ENCODE data around the gene APOH.

The APOH gene

DNA sequence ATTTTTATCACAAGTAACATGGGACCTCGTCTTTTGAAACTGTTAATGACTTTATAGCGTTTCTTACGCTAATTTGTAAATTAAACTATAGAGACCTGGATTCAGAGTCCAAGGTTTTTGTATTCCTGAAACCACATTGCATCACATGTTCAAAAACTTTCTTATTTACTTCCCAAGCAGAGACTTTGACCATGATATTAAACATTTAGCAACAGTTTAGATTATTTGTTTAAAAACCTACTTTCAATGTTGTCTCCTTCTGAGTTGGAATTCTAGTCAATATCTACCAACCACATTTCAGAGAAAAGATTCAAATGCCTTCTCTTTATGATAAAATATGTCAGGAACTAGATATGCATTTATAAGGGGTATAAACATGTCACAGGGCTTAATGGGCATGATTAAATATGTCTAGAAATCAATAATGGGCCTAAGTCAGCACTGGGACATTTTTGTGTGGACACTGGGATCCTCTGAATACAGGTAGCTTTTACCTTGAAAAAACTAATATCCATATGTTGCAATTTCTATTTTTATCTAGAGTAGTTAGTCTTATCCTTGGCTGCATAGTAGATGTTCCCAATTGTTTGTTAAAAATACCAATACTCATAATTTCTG, 6.3 kb upstream of the APOH start:
- DNase-seq (ENCODE audit: low read depth in 2 of 2): no peak

DNA sequence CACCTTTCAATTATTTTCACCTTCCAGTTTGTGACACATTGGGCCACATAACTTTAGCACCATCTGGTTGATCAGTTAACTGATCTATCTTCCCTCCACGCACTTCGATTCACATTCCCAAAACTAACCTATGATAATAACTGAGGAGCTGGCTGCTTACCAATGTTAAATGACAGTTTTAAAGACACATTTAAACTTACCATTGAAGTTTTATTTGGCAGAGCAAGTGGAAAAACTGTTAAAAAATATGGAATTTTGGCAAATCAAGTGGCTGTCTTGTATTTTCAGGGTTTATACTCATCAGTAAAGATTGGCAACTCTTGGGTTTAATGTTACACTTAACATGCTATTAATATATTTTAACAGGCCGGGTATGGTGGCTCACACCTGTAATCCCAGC, 5.4 kb upstream of the APOH start:
- no peak for DNase-seq (ENCODE audit: low read depth in 2 of 2)

DNA sequence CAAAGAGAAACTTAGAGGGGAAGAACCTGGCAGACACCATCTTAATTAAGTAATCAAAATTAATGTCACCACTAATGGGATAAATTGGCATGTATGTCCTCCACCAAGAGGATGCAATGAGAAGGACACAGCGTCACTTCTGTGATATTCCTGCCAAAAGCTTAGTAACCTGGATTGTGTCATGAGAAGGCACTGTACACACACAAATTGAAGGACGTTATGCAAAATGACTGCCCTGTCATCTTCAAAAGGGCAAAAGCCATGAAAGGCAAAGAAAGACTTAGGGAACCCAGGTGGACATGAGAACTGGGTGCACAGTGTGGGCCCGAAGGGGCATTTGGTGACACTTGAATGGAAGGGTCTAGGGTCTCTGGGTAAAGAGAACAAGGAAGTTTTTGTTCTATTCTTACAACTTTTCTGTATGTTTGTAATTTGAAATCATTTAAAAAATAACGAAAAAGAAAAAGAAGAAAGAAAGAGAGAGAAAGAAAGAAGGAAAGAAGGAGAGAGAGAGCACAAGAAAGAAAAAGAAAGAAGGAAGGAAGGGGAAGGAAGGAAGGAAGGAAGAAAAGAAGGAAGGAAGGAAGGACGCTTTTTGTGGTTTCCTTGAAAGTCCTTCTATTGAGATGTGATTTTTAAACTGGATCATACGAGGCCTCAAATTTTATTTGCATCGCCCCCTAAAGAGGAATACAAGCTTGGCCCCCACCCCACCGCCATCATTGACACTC, 4.0 kb upstream of the APOH start:
- no peak for DNase-seq (ENCODE audit: low read depth in 2 of 2)

DNA sequence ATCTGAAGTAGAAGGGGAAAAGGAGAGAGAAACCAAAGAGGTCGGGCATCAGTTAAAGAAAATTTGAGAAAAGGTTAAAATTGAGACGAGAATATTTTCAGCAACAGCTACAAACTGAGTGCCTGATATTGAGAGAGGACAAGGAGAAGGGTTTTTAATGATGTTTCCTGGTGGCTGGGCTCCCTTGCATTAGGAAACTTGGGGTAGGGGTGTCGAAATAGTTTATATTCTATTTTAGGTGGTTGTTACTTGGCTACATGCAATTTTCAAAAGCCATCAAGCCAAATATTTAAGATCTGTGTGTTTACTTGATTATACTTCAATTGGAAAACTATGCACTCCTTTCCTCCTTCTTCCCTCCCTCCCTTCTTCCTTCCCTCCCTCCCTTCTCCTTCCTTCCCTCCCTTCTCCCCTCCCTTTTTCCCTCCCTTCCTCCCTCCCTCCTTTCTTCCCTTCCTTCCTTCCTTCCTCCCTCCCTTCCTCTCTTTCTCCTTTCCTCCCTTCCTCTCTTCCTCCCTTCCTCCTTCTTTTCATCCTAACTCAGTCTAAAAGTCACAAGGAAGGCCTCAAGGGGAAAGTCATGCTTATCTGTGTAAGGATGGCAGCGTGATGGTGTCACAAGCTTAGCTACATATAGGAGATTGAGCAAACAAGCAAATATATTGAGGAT, 1.8 kb upstream of the APOH start:
- DNase-seq (ENCODE audit: low read depth in 2 of 2): no peak

DNA sequence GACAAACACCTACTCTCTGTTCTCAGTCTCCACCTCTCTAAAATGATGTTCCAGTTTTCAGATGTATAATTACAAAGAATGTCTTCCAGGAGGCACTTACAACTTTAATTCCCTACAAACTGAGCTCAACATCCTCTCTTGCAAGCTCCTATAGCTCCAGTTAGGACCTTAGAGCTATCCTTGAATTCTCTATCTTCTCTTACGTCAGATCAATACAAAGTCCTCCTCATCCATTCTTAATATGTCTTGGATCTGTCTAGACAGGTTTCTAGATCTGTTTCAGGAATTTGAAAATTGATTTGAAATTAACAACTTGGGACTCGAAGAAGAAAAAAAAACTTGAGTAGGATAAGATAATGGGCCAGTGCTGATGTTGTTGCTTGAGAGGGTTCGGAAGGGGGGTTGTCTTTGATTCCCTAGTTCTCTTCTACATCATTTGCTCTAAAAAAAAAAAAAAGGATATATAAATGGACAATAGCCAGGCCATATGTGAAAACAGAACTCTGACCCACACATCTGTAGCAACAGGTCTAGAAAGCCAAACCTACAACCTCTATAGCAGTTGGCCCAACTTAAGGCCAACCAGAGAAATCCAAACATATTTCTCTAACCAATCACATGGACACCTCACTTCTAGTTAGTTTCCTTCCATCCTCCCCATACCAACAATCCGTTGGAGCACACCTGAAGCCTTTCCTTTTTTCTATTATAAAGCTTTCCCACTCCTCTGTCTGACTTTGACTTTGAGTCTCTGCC, 746 bp upstream of the APOH start:
- DNase-seq (ENCODE audit: low read depth in 2 of 2): no peak

DNA sequence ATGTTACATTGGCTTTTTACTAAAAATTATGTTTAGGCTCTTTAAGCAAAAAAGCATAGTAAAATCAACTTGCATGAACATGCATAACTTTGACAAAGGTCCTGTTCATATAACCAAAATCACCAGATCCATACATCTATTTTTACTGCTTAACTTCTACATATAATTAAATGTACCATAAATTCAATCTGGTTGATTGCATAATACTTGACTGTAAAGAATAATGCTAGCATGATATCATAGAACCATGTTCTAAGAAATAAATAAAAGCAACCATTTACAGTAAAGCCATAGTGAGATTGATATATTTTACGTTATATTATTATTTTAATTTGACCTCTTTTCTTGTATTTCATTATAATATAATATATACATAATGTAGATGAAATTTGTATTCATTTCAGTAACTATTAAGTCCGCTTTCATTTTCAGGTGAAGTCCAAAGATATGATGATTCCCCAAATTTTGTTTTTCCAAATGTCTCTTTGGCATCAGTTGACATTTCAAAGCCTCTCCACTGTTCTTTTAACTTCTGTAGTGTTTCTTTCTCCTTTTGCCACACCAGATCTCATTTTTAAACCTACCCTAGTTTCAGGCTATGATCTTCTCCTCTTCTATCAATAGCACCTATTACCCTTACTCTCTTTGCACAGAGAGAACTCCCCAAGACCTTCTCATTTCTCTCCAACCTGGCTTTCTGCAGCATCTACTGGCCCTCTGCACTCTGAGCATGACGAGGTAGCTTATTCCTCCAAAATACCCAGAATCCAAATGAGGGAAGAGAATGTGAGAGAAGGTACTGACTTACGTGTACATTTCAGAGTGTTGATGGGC, 1.8 kb downstream of the APOH start:
- DNase-seq (ENCODE audit: low read depth in 2 of 2): no peak

DNA sequence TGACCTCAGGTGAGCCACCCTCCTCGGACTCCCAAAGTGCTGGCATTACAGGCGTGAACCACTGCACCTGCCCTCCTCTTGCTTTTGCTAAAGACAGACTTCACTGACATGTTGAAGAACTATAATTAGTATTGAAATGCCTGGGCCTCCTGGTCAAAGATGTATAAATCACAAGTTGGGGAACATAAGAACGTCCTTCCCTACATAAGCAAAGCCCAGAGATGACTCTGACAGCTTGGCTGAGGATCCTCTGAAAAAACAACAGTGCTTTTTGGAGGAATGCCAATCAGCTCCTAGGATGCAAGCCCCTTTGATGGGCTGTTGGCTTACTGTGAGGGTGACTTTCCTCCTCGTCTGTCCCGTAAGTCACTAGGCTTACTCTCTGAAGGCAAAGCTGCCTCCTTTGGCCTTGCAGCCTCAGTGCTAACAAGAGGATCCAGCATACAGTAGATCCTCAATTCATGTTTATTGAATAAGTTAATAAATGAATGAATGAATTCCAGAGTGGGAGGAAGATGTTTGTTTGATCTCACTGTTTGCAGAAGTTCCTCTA, 6.3 kb downstream of the APOH start:
- DNase-seq (ENCODE audit: low read depth in 2 of 2): no peak

DNA sequence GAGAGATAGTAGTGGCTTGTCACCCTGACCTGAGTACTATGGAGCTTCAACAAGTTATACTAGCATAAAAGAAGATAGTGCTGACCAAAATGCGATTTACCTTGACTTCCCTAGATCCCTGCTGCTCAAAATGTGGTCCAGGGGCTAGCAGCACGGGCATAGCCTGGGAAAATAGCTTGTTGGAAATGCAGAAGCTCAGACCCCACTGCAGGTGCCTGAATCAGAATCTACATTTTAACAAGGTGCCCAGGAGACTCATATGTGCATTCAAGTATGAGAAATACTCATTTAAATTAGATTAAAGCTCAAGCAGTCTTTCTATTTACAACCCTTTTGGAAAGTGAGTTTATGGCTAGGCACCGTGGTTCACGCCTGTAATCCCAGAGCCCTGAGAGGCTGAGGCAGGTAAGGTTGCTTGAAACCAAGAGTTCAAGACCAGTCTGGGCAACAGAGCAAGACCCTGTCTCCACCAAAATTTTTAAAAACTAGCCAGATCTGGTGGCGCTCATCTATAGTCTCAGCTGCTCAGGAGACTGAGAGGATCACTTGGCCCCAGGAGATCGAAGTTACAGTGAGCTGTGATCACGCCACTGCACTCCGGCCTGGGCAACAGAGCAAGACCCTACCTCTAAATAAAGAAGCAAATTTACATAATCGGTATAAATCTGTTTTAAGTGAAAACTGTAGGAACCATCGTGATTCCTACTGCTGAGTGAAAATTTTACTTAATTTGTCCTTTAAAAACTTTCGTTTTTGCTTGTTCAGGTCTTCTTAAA, 7.3 kb downstream of the APOH start:
- DNase-seq (ENCODE audit: low read depth in 2 of 2): no peak

DNA sequence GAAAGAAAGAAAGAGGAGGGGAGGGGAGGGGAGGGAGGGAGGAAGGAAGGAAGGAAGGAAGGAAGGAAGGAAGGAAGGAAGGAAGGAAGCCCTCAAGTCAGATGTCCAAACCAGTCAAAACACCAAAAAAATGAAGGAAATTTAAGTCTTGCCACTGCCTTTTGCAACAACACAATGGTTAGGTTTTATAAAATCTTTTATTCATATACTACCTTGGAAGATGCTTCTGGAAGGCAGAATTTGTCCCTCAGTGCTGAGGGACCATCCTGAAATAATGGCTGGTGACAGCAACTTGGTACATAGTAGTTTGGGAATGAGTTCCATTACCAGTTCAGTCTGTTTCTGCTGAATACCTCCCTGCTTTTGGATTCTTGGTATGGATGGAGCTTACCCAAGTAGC, 7.9 kb downstream of the APOH start:
- no peak for DNase-seq (ENCODE audit: low read depth in 2 of 2)

DNA sequence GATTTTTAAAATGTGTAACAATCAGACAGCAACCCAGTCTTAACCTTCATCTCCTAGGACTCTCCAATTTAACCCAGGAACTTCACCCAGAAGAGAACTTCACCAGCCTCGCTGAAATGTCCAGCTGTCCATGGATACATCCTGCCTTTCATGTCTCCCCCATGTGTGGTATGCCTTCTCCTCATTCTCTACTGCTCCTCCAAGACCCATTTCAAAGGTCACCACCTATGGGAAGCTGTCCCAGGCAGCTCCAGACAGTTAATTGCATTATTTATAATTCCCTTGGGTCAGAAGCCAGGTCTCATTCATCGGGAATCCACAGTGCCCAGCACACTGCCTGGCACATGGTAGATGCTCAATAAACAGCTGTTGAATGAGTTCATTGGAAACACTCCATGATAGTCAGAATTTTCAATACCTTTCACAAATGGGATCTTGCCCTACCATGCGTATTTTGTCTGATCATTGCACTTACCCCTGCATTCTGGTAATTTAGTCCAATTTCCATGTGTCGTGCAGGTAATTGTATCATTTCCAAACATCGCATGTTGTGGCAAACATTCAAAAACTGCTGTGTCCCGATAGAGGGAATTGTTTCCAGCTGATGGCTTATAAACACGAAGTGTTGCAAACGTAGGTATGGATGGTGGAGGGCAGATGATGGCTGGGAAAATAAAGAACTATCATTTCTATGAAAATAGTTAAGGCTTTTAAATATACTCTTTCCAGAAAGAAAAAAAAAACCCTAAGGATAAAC, 9.0 kb downstream of the APOH start:
- DNase-seq (ENCODE audit: low read depth in 2 of 2): no peak

DNA sequence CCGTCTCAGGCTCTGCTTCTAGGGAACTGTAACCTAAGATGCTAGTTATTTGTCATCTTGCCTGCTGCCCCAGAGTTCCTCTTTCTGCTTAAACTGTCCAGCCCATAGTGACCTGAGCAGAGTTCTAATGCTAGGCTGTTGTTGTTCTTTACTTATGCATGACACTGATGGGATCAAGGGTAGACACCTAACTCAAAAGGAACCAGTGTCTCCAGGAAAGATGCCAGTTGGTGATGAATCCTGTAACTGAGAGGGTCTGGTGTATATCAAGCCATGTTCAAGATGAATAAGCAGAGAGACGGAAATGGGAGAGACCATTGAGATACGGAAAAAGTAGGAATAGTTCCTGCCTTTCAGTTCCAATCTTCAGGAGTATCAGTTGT, 13.7 kb downstream of the APOH start:
- no peak for DNase-seq (ENCODE audit: low read depth in 2 of 2)

DNA sequence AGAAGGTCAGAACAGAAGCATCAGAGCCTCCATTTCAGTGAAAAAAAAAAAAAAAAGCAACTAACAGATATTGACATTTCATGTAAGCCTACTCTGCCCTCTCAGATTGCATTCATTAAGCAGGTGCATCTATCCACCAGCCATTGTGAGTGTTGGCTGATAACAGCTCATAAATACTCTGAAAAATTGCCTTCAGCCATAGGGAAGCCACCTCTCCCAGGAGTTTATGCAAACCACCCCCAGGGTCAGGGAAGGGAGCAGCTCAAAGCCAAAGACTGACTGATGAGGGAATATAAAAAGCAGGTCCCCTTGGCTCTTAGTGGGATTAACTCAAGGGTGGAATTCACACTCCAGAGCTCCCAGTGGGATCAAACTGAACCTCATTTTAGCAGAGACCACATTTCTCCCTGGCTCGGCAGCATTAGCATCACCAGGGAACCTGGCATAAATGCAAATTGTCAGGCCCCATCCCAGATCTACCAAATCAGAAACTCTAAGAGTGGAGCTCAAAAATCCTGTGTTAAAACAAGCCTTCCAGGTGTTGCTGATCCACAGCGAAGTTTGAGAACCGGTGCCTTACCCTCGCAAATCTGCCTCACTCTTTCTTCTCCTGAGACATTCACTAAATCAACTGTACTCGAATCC, 14.2 kb downstream of the APOH start:
- no peak for DNase-seq (ENCODE audit: low read depth in 2 of 2)

DNA sequence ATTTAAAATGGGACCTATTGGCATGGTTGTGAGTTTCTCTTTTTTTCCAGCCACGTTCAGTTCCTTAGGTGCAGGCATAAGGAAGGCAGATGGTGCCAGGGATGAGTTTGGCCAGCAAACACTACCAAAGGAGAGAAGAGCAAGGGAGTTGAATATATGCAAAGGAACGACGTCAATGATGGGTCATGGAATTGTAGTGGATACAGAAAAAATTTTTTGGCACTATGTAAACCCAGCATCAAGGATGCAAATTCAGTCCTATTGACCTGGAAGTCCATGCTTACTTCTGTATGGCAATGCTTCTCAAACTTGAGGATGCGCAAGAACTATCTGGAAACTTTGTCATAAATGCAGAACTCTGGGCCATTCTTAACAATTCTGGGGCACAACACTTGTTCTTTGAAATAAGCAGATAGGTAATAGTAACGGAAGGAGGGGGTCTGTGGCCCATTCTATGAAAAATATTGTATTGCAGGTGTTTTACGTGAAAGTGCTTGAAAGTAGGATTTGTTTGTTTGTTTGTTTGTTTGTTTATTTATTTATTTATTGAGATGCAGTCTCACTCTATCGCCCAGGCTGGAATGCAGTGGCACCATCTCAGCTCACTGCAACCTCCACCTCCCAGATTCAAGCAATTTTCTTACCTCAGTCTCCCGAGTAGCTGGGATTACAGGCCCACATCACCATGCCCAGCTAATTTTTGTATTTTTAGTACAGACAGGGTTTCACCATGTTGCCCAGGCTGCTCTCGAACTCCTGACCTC, 18.0 kb downstream of the APOH start:
- no peak for DNase-seq (ENCODE audit: low read depth in 2 of 2)

DNA sequence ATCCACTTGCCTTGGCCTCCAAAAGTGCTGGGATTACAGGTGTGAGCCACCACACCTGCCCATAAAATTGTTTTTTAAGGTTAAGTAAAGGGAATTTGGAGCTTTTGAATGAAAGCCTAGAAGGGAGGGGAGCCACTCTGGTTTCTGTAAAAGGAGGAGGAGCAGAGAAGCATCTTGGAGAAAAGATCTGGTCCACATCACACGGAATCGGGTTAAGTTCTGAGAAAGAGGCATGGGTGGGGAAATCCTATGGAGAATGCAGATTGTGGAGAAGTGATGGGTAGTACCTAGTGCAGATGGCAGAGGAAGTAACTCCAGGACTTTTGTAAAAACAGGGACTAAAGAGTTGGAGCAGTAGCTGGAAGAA, 19.0 kb downstream of the APOH start:
- DNase-seq (ENCODE audit: low read depth in 2 of 2): no peak

DNA sequence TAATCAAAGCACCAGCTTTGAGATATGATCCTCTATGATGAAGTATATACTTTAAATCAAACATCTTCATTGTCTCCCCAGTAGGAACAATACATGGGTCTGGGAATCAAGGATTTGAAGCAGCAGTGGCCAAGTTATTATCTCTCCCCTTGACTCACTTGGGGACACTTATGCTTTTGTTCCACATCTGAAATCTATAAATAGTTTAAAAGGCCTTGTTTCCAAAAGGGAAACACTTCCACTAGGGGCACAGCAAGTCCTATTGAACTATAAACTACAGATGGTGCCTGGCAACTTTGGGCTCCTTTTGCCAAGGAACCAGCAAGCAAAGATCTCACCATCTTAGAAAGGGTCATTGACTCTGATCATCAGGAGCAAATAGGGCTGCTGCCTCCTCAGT, 21.3 kb downstream of the APOH start:
- no peak for DNase-seq (ENCODE audit: low read depth in 2 of 2)

DNA sequence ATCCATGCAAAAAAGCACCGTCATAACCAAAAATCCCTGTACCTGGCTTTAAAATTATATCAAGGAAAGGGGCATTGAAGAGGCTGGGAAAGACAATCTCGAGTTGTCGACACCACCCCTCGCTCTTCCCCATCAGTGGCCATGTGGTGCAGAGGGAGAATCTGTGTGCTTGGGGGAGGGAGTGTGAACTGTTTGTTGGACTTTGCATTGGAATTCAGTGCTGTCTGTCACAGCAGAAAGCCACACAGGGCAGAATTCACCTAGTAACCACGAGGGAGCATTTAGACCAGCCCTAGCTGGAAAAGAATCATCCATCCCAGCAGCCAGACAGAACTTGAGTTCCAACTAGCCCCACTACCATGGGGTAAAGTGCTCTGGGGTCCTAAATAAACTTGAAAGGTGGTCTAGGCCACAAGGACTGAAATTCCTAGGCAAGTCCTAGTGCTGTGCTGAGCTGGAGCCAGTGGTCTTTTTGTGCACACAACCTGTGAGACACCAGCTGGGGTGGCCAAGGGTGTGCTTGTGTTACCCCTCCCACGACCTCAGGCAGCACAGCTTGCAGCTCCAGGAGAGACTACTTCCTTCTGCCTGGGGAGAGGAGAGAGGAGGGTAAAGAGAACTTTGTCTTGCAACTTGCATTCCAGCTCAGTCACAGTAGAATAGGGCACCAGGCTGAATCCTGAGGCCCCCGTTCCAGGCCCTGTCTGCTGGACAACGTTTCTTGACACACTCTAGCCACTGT, 25.8 kb downstream of the APOH start:
- DNase-seq (ENCODE audit: low read depth in 2 of 2): no peak

DNA sequence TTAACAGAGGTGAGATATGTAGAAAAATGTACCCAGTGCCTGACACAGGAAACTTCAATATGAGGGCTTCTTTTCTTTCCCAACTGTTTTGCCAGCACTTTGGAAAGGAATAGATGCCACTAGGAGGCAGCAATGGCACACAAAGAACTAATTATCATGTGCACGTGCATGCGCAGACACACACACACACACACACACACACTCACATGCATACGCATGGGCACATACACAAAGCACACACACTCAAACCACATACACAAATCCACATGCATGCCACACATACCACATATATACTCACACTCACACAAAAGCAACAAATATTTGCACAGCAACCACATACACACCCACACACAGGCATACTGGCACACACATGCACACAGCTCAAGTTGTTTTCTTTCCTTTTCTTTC, 28.5 kb downstream of the APOH start:
- peak in 1 of 2 donors; percentile 7 for DNase-seq (ENCODE audit: low read depth in 2 of 2)

DNA sequence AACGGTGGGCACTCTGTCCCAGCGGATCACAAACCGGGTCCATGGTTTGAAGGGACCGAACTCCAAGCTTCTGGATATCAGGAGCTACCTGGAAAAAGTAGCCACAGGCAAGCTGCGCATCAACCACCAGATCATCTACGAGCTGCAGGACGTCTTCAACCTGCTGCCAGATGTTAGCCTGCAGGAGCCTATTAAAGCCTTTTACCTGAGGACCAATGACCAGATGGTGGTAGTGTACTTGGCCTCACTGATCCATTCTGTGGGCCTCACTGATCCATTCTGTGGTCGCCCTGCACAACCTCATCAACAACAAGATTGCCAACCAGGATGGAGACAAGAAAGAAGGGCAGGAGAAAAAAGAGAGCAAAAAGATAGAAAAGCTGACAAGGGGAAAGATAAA, 31.0 kb downstream of the APOH start:
- DNase-seq (ENCODE audit: low read depth in 2 of 2): no peak

All from stimulated activated CD8-positive, alpha-beta memory T cell treated with anti-CD3 and anti-CD28 coated beads, Interleukin-7, amount 100 ng/mL, for 4 hours (primary cell).